ENCODE measurements around the gene ZBTB44.
"Not testable (repeated sequence)": the region's sequence is repeated elsewhere in the genome, so short reads cannot be mapped to it uniquely, and the experiment has no call there.

The ZBTB44 gene

GRCh38 chr11:130234315-130234714 lies 80.4 kb downstream of the ZBTB44 start:
- Histone ChIP-seq H3K27me3 (ENCODE audit: control insufficient read depth, insufficient read depth, low read length) (no peaks in the 10 kb centered on the region), H3K36me3 (ENCODE audit: control insufficient read depth, insufficient read depth, low read length) (peaks cover 2% of the 10 kb centered on the region; the same call in 1 of the 2 replicates), H3K4me1 (ENCODE audit: control insufficient read depth, insufficient read depth, low read length) (no peaks in the 10 kb centered on the region), H3K4me3 (ENCODE audit: low read length) (no peak overlapping the region), H3K9me3 (ENCODE audit: control insufficient read depth, insufficient read depth, low read length) (no peaks in the 10 kb centered on the region), H3K27ac (ENCODE audit: low read length) (no peak overlapping the region)
- DNase-seq (ENCODE audit: low read depth, low spot score) = no peak

- no CpG with 5 or more reads among the region's 3 CpGs for WGBS (ENCODE audit: insufficient coverage, insufficient read length)
- DNase-seq (ENCODE audit: low read depth, low spot score); H3K9me3 ChIP-seq (ENCODE audit: control insufficient read depth, insufficient read depth, low read length); H3K4me1 ChIP-seq (ENCODE audit: control insufficient read depth, insufficient read depth, low read length); H3K4me3 ChIP-seq (ENCODE audit: low read length); H3K36me3 ChIP-seq (ENCODE audit: control insufficient read depth, insufficient read depth, low read length); H3K27me3 ChIP-seq (ENCODE audit: control insufficient read depth, insufficient read depth, low read length); H3K27ac ChIP-seq (ENCODE audit: low read length): not testable (repeated sequence)
These were observed 80.8 kb downstream of the ZBTB44 start for GRCh38 chr11:130233888-130234287.

GRCh38 chr11:130233486-130233885 lies 81.2 kb downstream of the ZBTB44 start:
- not testable (repeated sequence) for DNase-seq (ENCODE audit: low read depth, low spot score); H3K27ac ChIP-seq (ENCODE audit: low read length); H3K4me3 ChIP-seq (ENCODE audit: low read length); H3K36me3 ChIP-seq (ENCODE audit: control insufficient read depth, insufficient read depth, low read length); H3K9me3 ChIP-seq (ENCODE audit: control insufficient read depth, insufficient read depth, low read length); H3K27me3 ChIP-seq (ENCODE audit: control insufficient read depth, insufficient read depth, low read length); H3K4me1 ChIP-seq (ENCODE audit: control insufficient read depth, insufficient read depth, low read length)

GRCh38 chr11:130227373-130227772 lies 87.3 kb downstream of the ZBTB44 start:
- H3K4me1 ChIP-seq (ENCODE audit: control insufficient read depth, insufficient read depth, low read length) = no peaks in the 10 kb centered on the region
- no peaks in the 10 kb centered on the region for H3K9me3 ChIP-seq (ENCODE audit: control insufficient read depth, insufficient read depth, low read length)
- no peak overlapping the region for H3K4me3 ChIP-seq (ENCODE audit: low read length)
- no peaks in the 10 kb centered on the region for H3K27me3 ChIP-seq (ENCODE audit: control insufficient read depth, insufficient read depth, low read length)
- no peaks in the 10 kb centered on the region; the same call in 1 of the 2 replicates for H3K36me3 ChIP-seq (ENCODE audit: control insufficient read depth, insufficient read depth, low read length)
- no CpG with 5 or more reads among the region's 4 CpGs for WGBS (ENCODE audit: insufficient coverage, insufficient read length)
- DNase-seq (ENCODE audit: low read depth, low spot score) = no peak
- no peak overlapping the region for H3K27ac ChIP-seq (ENCODE audit: low read length)

- no CpG with 5 or more reads among the region's 12 CpGs for WGBS (ENCODE audit: insufficient coverage, insufficient read length)
- Histone ChIP-seq H3K27ac (ENCODE audit: low read length) (no peak overlapping the region), H3K27me3 (ENCODE audit: control insufficient read depth, insufficient read depth, low read length) (no peaks in the 10 kb centered on the region), H3K36me3 (ENCODE audit: control insufficient read depth, insufficient read depth, low read length) (no peaks in the 10 kb centered on the region), H3K9me3 (ENCODE audit: control insufficient read depth, insufficient read depth, low read length) (no peaks in the 10 kb centered on the region), H3K4me3 (ENCODE audit: low read length) (no peak overlapping the region), H3K4me1 (ENCODE audit: control insufficient read depth, insufficient read depth, low read length) (no peaks in the 10 kb centered on the region; the same call in 1 of the 2 replicates)
- DNase-seq (ENCODE audit: low read depth, low spot score) = no peak
These were observed 91.3 kb downstream of the ZBTB44 start for GRCh38 chr11:130223291-130223971.

GRCh38 chr11:130220311-130221035 lies 94.2 kb downstream of the ZBTB44 start:
- no peak overlapping the region for H3K27ac ChIP-seq (ENCODE audit: low read length)
- no CpG with 5 or more reads among the region's 19 CpGs for WGBS (ENCODE audit: insufficient coverage, insufficient read length)
- no peaks in the 10 kb centered on the region for H3K9me3 ChIP-seq (ENCODE audit: control insufficient read depth, insufficient read depth, low read length)
- no peaks in the 10 kb centered on the region for H3K36me3 ChIP-seq (ENCODE audit: control insufficient read depth, insufficient read depth, low read length)
- DNase-seq (ENCODE audit: low read depth, low spot score) = no peak
- no peaks in the 10 kb centered on the region for H3K27me3 ChIP-seq (ENCODE audit: control insufficient read depth, insufficient read depth, low read length)
- peaks cover 6% of the 10 kb centered on the region for H3K4me1 ChIP-seq (ENCODE audit: control insufficient read depth, insufficient read depth, low read length)
- H3K4me3 ChIP-seq (ENCODE audit: low read length) = no peak overlapping the region

GRCh38 chr11:130219148-130219547 lies 95.6 kb downstream of the ZBTB44 start:
- no CpG with 5 or more reads among the region's 8 CpGs for WGBS (ENCODE audit: insufficient coverage, insufficient read length)
- no peak for DNase-seq (ENCODE audit: low read depth, low spot score)
- Histone ChIP-seq H3K4me1 (ENCODE audit: control insufficient read depth, insufficient read depth, low read length) (peaks cover 6% of the 10 kb centered on the region), H3K27me3 (ENCODE audit: control insufficient read depth, insufficient read depth, low read length) (no peaks in the 10 kb centered on the region), H3K9me3 (ENCODE audit: control insufficient read depth, insufficient read depth, low read length) (no peaks in the 10 kb centered on the region), H3K36me3 (ENCODE audit: control insufficient read depth, insufficient read depth, low read length) (no peaks in the 10 kb centered on the region), H3K27ac (ENCODE audit: low read length) (no peak overlapping the region), H3K4me3 (ENCODE audit: low read length) (no peak overlapping the region)

GRCh38 chr11:130218501-130219070 lies 96.1 kb downstream of the ZBTB44 start:
- DNase-seq (ENCODE audit: low read depth, low spot score) = no peak
- no CpG with 5 or more reads among the region's 14 CpGs for WGBS (ENCODE audit: insufficient coverage, insufficient read length)
- H3K9me3 ChIP-seq (ENCODE audit: control insufficient read depth, insufficient read depth, low read length) = no peaks in the 10 kb centered on the region

GRCh38 chr11:130217133-130218031 lies 97.3 kb downstream of the ZBTB44 start:
- H3K27ac ChIP-seq (ENCODE audit: low read length) = no peak overlapping the region
- no peaks in the 10 kb centered on the region for H3K27me3 ChIP-seq (ENCODE audit: control insufficient read depth, insufficient read depth, low read length)
- no peak overlapping the region for H3K4me3 ChIP-seq (ENCODE audit: low read length)
- no peaks in the 10 kb centered on the region for H3K9me3 ChIP-seq (ENCODE audit: control insufficient read depth, insufficient read depth, low read length)
- WGBS (ENCODE audit: insufficient coverage, insufficient read length) = no CpG with 5 or more reads among the region's 21 CpGs
- peaks cover 6% of the 10 kb centered on the region for H3K4me1 ChIP-seq (ENCODE audit: control insufficient read depth, insufficient read depth, low read length)
- no peaks in the 10 kb centered on the region for H3K36me3 ChIP-seq (ENCODE audit: control insufficient read depth, insufficient read depth, low read length)
- DNase-seq (ENCODE audit: low read depth, low spot score) = no peak

More at GRCh38 chr11:130218501-130219070, 96.1 kb downstream of the ZBTB44 start:
- H3K36me3 ChIP-seq (ENCODE audit: control insufficient read depth, insufficient read depth, low read length) = no peaks in the 10 kb centered on the region
- H3K4me3 ChIP-seq (ENCODE audit: low read length) = no peak overlapping the region
- no peak overlapping the region for H3K27ac ChIP-seq (ENCODE audit: low read length)
- no peaks in the 10 kb centered on the region for H3K27me3 ChIP-seq (ENCODE audit: control insufficient read depth, insufficient read depth, low read length)
- peaks cover 6% of the 10 kb centered on the region for H3K4me1 ChIP-seq (ENCODE audit: control insufficient read depth, insufficient read depth, low read length)

GRCh38 chr11:130216591-130217132 lies 98.1 kb downstream of the ZBTB44 start:
- Histone ChIP-seq H3K36me3 (ENCODE audit: control insufficient read depth, insufficient read depth, low read length) (no peaks in the 10 kb centered on the region), H3K27ac (ENCODE audit: low read length) (no peak overlapping the region), H3K4me1 (ENCODE audit: control insufficient read depth, insufficient read depth, low read length) (peaks cover 6% of the 10 kb centered on the region), H3K9me3 (ENCODE audit: control insufficient read depth, insufficient read depth, low read length) (no peaks in the 10 kb centered on the region), H3K4me3 (ENCODE audit: low read length) (no peak overlapping the region), H3K27me3 (ENCODE audit: control insufficient read depth, insufficient read depth, low read length) (no peaks in the 10 kb centered on the region)
- DNase-seq (ENCODE audit: low read depth, low spot score) = no peak
- WGBS (ENCODE audit: insufficient coverage, insufficient read length) = no CpG with 5 or more reads among the region's 17 CpGs

Measured in iPS DF 6.9 (cell line).